Panc1 (cell line): ENCODE data around the gene CHRM4. TPM values are rescaled to one million over a fixed set of nuclear protein-coding genes. Genes with fewer than 3 reads are reported as not detected.

Experiments used
- ATAC-seq: fragments of 200-7000 bp; cut with Tn5 transposase; 2 replicates; pipeline ENCODE4 v1.9.1; 2020; ENCODE audit warnings: mild to moderate bottlenecking, moderate library complexity
- BruUV-seq: library from RNA; stranded (reverse); fragments of 400-500 nt; replicated peaks from 2 replicates; lab custom pipeline; 2021; lab: Mats Ljungman, UMichigan
- CTCF ChIA-PET: fragments of 300-600 bp; sonication (Branson Sonifier 250); formaldehyde crosslinking; loops from one replicate; lab custom pipeline; 2022; ENCODE audit warnings: antibody characterized with exemption; lab: Charles Lee
- POLR2A ChIA-PET: fragments of 300-600 bp; sonication (Branson Sonifier 250); formaldehyde crosslinking; loops from one replicate; lab custom pipeline; 2022; ENCODE audit warnings: antibody characterized with exemption; lab: Charles Lee
- DNase-seq: peaks from one replicate; pipeline ENCODE4 v3.0.0-alpha.2; 2010; ENCODE audit warnings: low read depth, low spot score
- H3K27ac ChIP-seq: 2 replicates; pipeline ENCODE4 v1.5.1; 2011; ENCODE audit warnings: mild to moderate bottlenecking, low read length, inconsistent platforms
- H3K27me3 ChIP-seq: fragments of 200-500 bp; sonication (Bioruptor generic); 2 replicates; pipeline ENCODE4 v1.6.0; 2014; ENCODE audit warnings: low read length, inconsistent platforms; ENCODE audit not compliant: control insufficient read depth, insufficient read depth
- H3K36me3 ChIP-seq: fragments of 200-500 bp; sonication (Bioruptor generic); 2 replicates; pipeline ENCODE4 v1.5.1; 2014; ENCODE audit warnings: inconsistent platforms, mild to moderate bottlenecking, low read length, moderate library complexity; ENCODE audit not compliant: control insufficient read depth, insufficient read depth
- H3K4me1 ChIP-seq: 2 replicates; pipeline ENCODE4 v1.5.1; 2011; ENCODE audit warnings: inconsistent platforms, mild to moderate bottlenecking, low read length, moderate library complexity; ENCODE audit not compliant: control insufficient read depth, insufficient read depth
- H3K4me3 ChIP-seq, 2 experiments: 2 replicates each; pipeline ENCODE4 v1.5.1; 2011 to 2012; ENCODE audit warnings: low read depth in 2 of 2, low read length in 2 of 2, mild to moderate bottlenecking in 2 of 2, inconsistent platforms in 1 of 2, moderate library complexity in 1 of 2
- H3K9me3 ChIP-seq: fragments of 200-500 bp; sonication (Bioruptor generic); 2 replicates; pipeline ENCODE4 v1.5.1; 2014; ENCODE audit warnings: low read depth, mild to moderate bottlenecking, inconsistent platforms, low read length, moderate library complexity; ENCODE audit not compliant: control insufficient read depth, insufficient read depth
- POLR2AphosphoS5 ChIP-seq: IDR thresholded peaks from 2 replicates; pipeline ENCODE4 v1.6.1; 2012; ENCODE audit warnings: mild to moderate bottlenecking, low read depth, low read length, moderate library complexity
- SIN3A ChIP-seq: IDR thresholded peaks from 2 replicates; pipeline ENCODE4 v1.6.1; 2012; ENCODE audit warnings: low read depth, mild to moderate bottlenecking, low read length, moderate library complexity, borderline replicate concordance; ENCODE audit not compliant: insufficient read depth
- TCF7L2 ChIP-seq: IDR thresholded peaks from 2 replicates; pipeline ENCODE4 v1.6.1; 2011; ENCODE audit warnings: mild to moderate bottlenecking, low read depth, low read length, inconsistent platforms
- in situ Hi-C: cut with HindIII; loops from 2 replicates; pipeline ENCODE4 v1.10.0; 2016; ENCODE audit warnings: low sequenced_read_pairs, low pct_unique_long_range_greater_than_20kb
- intact Hi-C: fragments of 100-400 bp; cut with micrococcal nuclease; formaldehyde crosslinking; loops from one replicate; pipeline ENCODE4 v1.10.0; 2022; ENCODE audit not compliant: unreplicated experiment
- total RNA-seq: library from RNA; stranded (reverse); gene quantifications from one replicate; pipeline ENCODE4 v1.2.1, GENCODE V29; 2021; ENCODE audit not compliant: unreplicated experiment
- TF ChIP-seq, protein P1 (sequence below), 2 experiments: IDR thresholded peaks; 2 replicates each; pipeline ENCODE4 v1.6.1; 2011 to 2012; ENCODE audit warnings: low read depth in 2 of 2, control low read depth in 1 of 2, low read length in 1 of 2, mild to moderate bottlenecking in 1 of 2, moderate library complexity in 1 of 2; ENCODE audit not compliant: insufficient read depth in 1 of 2
- TF ChIP-seq, protein P2 (sequence below): fragments of 450-650 bp; IDR thresholded peaks from 2 replicates; pipeline ENCODE4 v1.5.1; 2017; ENCODE audit warnings: mild to moderate bottlenecking

CHRM4 gene
- total RNA-seq, 1 experiment from 2014 or later = 3.1 TPM

DNA sequence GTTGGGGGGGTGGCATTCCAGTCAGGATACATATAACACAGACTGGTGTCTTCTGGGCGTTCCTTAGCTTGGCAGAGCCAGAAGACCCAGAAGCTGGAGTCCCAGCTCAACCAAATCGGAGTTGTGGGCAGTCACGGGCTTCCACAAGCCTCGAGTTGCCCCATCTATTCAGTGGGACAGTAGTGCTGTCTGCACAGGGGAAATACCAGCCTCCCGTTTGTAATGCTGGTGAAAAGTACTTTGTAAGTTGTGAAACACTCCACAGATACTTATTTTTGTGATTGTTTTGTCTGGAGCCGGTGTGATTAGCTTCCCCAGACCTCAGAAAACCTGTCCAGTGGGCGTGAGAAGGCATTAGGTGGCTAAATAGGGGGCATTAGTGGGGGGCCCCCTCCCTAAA lies 30.7 kb downstream of the CHRM4 start:
- intact Hi-C loops = no loop called here

DNA sequence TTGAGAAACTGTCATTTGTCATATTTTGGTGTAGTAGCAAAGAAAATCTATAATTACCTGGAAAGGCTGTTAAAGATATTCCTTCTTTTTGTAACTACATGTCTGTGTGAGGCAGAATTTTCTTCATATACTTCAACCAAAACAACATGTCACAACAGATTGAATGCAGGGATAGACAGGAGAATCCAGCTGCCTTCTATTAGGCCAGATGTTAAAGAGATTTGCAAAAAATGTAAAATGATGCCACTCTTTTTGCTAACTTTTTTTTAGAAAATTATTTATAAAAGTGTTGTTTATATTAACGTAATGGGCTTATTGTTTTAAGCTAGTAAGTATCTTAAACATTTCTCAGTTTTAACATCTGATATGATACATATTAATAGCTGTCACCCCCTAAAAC lies 31.6 kb downstream of the CHRM4 start:
- in situ Hi-C loops = no loop called here
- peak overlapping the region; percentile 51 for H3K27ac ChIP-seq
- DNase-seq (no peak), ATAC-seq (no peak)
- no peak overlapping the region for H3K4me3 ChIP-seq
- H3K4me1 ChIP-seq = peaks cover 52% of the 10 kb centered on the region
- ChIA-PET POLR2A (no interaction called here), CTCF (interaction anchor here (0.6 to 0.7 kb wide), 2 partner anchors 10 to 54 kb away, joined by 3 read pairs; no protein-coding TSS in a partner anchor)
- intact Hi-C loops = no loop called here
- BruUV-seq = no TSS peak
- H3K9me3 ChIP-seq = no peaks in the 10 kb centered on the region
- H3K36me3 ChIP-seq = no peaks in the 10 kb centered on the region; the same call in 1 of the 2 replicates
- TF ChIP-seq, protein P1, sequence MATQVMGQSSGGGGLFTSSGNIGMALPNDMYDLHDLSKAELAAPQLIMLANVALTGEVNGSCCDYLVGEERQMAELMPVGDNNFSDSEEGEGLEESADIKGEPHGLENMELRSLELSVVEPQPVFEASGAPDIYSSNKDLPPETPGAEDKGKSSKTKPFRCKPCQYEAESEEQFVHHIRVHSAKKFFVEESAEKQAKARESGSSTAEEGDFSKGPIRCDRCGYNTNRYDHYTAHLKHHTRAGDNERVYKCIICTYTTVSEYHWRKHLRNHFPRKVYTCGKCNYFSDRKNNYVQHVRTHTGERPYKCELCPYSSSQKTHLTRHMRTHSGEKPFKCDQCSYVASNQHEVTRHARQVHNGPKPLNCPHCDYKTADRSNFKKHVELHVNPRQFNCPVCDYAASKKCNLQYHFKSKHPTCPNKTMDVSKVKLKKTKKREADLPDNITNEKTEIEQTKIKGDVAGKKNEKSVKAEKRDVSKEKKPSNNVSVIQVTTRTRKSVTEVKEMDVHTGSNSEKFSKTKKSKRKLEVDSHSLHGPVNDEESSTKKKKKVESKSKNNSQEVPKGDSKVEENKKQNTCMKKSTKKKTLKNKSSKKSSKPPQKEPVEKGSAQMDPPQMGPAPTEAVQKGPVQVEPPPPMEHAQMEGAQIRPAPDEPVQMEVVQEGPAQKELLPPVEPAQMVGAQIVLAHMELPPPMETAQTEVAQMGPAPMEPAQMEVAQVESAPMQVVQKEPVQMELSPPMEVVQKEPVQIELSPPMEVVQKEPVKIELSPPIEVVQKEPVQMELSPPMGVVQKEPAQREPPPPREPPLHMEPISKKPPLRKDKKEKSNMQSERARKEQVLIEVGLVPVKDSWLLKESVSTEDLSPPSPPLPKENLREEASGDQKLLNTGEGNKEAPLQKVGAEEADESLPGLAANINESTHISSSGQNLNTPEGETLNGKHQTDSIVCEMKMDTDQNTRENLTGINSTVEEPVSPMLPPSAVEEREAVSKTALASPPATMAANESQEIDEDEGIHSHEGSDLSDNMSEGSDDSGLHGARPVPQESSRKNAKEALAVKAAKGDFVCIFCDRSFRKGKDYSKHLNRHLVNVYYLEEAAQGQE (IDR thresholded peaks at IDR 0.05; ENCODE audit: insufficient read depth in 1 of 2, low read depth in 2 of 2, low read length in 1 of 2) = no peak
- TF ChIP-seq SIN3A (no peak), POLR2AphosphoS5 (no peak), TCF7L2 (no peak)
- TF ChIP-seq, protein P2, sequence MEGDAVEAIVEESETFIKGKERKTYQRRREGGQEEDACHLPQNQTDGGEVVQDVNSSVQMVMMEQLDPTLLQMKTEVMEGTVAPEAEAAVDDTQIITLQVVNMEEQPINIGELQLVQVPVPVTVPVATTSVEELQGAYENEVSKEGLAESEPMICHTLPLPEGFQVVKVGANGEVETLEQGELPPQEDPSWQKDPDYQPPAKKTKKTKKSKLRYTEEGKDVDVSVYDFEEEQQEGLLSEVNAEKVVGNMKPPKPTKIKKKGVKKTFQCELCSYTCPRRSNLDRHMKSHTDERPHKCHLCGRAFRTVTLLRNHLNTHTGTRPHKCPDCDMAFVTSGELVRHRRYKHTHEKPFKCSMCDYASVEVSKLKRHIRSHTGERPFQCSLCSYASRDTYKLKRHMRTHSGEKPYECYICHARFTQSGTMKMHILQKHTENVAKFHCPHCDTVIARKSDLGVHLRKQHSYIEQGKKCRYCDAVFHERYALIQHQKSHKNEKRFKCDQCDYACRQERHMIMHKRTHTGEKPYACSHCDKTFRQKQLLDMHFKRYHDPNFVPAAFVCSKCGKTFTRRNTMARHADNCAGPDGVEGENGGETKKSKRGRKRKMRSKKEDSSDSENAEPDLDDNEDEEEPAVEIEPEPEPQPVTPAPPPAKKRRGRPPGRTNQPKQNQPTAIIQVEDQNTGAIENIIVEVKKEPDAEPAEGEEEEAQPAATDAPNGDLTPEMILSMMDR = no peak
- H3K27me3 ChIP-seq = no peaks in the 10 kb centered on the region

More for the DNA sequence above, 30.7 kb downstream of the CHRM4 start:
- Histone ChIP-seq H3K4me3 (peak overlapping the region; percentile 9 to 37; a peak in 2 of 4 replicates), H3K9me3 (no peaks in the 10 kb centered on the region), H3K27ac (peak overlapping the region; percentile 95), H3K4me1 (peaks cover 62% of the 10 kb centered on the region), H3K36me3 (no peaks in the 10 kb centered on the region; the same call in 1 of the 2 replicates), H3K27me3 (no peaks in the 10 kb centered on the region)
- in situ Hi-C loops = no loop called here
- POLR2A ChIA-PET = no interaction called here
- CTCF ChIA-PET = interaction anchor here (0.7 to 1.2 kb wide), 5 partner anchors 8 to 198 kb away, joined by 3 to 8 read pairs (median 3); no protein-coding TSS in a partner anchor
- ATAC-seq (no peak), DNase-seq (no peak)
- TF ChIP-seq POLR2AphosphoS5 = no peak
- TF ChIP-seq, protein P2 = no peak
- TF ChIP-seq SIN3A = no peak
- no peak for TF ChIP-seq TCF7L2
- TF ChIP-seq, protein P1 (IDR thresholded peaks at IDR 0.05; ENCODE audit: insufficient read depth in 1 of 2, low read depth in 2 of 2, low read length in 1 of 2) = no peak
- BruUV-seq = no TSS peak
